GM19025 (cell line): ENCODE results near the gene STX12.
"Not testable (repeated sequence)": the region's sequence is repeated elsewhere in the genome, so short reads cannot be mapped to it uniquely, and the experiment has no call there.

Experiments used
- ATAC-seq: cut with Tn5 transposase; IDR thresholded peaks from one replicate; pipeline ENCODE4 v1.9.1; 2021; ENCODE audit warnings: mild to moderate bottlenecking, low read depth, moderate library complexity; ENCODE audit not compliant: unreplicated experiment

Gene STX12

GRCh38 chr1:27774654-27775053, 1.6 kb downstream of the STX12 start:
- no peak for ATAC-seq

DNA sequence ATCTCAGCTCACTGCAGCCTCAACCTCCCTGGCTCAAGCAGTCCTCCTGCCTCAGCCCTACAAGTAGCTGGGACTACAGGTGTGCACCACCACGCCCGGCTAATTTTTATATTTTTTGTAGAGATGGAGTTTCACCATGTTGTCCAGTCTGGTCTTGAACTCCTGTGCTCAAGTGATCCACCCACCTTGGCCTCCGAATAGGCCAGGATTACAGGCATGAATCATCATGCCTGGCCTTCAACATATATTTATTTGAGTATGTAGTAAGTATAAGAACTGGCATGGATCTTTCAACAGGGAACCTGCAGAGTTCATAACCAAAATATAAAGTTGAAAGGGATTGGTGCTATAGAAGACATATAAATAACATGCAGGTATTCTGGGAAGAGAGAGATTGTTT, 2.3 kb downstream of the STX12 start:
- not testable (repeated sequence) for ATAC-seq

DNA sequence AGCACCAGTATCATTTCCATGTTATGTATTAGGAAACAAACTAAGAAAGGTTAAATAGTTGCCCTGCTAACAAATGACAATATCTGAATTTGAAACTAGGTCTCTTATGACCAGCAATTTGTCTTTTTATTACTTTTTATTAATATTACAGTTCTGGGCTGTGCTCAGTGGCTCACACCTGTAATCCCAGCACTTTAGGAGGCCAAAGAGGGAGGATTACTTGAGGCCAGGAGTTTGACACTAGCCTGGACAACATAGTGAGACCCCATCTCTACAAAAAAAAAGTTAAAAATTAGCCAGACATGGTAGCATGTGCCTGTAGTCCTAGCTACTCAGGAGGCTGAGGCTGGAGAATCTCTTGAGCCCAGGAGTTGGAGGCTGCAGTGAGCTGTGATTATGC, 3.3 kb downstream of the STX12 start:
- ATAC-seq: not testable (repeated sequence)

- no peak for ATAC-seq
Measured at GRCh38 chr1:27778056-27778455, 5.0 kb downstream of the STX12 start.

DNA sequence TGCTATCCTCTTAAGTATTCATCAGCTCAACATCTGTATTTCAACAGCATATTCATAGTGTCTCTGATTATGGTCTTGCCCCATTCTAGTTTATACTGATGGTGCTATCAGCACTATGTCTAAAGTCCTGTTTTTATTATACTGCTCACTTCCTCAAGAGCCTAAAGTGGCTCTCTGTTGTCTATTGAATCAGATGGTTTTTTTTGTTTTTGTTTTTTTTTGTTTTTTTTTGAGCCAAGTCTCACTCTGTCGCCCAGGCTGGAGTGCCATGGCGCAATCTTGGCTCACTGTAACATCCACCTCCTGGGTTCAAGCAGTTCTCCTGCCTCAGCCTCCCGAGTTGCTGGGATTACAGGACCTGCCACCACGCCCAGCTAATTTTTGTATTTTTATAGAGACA, 6.1 kb downstream of the STX12 start:
- no peak for ATAC-seq

DNA sequence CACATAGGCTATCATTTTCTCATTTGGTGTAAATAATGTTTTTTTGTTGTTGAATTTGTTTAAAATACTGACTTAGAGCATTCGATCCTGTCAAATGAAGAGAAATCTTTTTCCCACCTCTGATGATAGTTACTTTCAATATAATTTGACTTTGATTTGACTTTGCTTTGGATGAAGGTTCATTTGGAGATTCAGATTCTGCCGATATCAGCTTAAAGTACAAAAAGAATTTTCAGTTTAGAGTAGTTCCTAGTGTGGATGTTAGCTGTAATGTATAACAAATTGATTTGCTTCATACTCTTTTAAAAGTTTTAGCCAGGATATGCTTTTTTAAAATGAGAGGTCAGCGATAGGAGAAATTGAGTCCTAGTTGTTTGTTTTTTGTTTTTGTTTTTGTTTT, 9.9 kb downstream of the STX12 start:
- ATAC-seq: no peak

GRCh38 chr1:27784700-27785099, 11.7 kb downstream of the STX12 start:
- no peak for ATAC-seq

DNA sequence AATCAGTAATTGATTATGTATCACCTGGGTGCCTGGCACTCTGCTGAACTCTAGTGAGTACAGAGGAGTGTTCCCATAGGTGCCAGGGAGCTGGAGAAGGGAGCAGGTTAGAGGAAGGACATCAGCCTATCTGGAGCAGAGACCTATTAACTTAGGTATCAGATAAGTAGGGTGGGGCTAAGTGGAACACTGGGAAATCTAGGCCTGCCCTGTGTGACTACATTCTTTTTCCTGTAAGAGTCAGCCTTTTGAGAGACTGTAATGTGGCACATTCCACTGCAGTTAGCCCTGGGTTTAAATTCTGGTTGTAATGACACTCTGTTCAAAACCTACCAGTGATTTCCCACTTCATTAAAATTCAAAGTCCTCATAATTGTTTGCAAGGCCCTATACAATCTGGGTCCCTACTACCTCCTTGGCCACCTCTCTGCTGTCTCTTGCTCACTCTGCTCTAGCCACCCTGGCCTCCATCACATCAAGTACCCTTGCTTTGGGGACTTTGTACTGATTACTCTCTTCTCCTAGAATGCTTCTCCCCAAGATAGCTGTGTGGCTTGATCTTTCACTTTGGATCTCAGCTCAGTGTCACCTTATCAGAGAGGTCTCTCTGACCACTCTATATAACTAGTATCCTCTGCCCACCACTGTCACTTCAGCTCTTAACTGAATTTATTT, 12.9 kb downstream of the STX12 start:
- ATAC-seq: no peak

DNA sequence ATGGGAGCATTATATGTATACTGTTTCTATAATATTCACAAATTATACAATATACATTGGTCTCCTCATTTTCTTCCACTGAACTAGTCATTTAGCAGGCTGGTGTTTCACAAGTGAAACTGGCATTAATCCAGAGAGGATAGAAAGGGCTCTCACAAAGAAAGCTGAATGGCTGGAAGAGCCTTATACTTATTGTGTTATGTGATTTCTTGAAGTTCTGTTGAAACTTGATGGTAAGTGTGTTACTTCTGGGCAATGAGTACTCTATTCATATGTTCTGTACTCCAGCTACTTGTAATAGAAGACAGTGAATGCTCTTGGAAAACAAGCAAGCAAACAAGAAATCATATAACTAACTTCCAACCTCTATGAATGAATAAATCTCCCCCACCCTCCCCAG, 14.9 kb downstream of the STX12 start:
- ATAC-seq: no peak

GRCh38 chr1:27789540-27790041, 16.6 kb downstream of the STX12 start:
- ATAC-seq: no peak

DNA sequence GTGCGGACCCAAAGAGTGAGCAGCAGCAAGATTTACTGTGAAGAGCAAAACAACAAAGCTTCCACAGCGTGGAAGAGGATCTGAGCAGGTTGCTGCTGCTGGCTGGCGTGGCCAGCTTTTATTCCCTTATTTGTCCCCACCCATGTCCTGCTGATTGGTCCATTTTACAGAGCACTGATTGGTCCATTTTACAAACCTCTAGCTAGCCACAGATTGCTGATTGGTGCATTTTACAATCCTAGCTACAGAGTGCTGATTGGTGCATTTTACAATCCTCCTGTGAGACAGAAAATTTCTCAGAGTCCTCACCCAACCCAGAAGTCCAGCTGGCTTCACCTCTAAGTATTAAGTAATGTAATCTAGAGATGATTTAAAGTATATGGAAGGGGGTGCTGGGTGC, 17.3 kb downstream of the STX12 start:
- not testable (repeated sequence) for ATAC-seq

GRCh38 chr1:27795601-27796000, 22.6 kb downstream of the STX12 start:
- ATAC-seq: no peak

GRCh38 chr1:27804791-27805190, 31.8 kb downstream of the STX12 start:
- ATAC-seq: no peak

- no peak for ATAC-seq
Measured at GRCh38 chr1:27806758-27807157, 33.7 kb downstream of the STX12 start.

DNA sequence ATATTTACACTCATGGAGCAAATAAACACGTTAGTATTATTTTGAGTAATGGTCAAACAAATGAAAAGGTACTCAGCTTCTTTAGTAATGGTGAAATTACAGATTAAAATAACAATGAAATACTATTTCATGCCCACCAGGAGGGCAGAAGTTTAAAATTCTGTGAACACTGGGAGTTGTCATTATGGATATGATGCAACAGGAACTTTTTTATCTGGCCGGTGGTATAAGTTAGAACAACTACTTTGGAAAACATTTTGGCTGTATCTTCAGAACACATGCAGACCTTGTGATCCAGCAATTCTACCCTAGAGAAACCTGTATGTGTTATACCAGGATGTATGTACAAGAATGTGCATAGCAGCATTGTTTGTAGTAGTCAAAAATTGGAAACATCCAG, 34.4 kb downstream of the STX12 start:
- ATAC-seq: no peak

GRCh38 chr1:27808131-27808530, 35.1 kb downstream of the STX12 start:
- ATAC-seq: not testable (repeated sequence)

DNA sequence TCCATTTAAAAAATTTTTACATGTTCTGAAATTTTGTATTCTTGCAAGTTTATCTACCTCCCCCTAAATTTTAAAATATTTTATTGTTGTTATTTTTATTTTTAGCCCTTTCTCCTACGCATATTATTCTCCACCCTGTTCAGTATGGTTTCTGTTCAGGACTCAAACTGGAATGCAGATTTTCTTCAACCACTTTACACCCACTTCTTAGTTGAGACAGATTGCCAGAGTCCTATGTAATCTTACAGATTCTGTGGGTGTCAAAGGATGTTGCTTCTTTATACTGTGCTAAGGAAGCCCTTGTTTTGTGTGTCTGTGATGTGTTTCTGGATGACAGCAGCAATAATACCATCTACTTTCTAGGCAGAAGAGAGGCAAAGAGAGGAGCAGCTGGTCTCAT, 36.9 kb downstream of the STX12 start:
- ATAC-seq: no peak

DNA sequence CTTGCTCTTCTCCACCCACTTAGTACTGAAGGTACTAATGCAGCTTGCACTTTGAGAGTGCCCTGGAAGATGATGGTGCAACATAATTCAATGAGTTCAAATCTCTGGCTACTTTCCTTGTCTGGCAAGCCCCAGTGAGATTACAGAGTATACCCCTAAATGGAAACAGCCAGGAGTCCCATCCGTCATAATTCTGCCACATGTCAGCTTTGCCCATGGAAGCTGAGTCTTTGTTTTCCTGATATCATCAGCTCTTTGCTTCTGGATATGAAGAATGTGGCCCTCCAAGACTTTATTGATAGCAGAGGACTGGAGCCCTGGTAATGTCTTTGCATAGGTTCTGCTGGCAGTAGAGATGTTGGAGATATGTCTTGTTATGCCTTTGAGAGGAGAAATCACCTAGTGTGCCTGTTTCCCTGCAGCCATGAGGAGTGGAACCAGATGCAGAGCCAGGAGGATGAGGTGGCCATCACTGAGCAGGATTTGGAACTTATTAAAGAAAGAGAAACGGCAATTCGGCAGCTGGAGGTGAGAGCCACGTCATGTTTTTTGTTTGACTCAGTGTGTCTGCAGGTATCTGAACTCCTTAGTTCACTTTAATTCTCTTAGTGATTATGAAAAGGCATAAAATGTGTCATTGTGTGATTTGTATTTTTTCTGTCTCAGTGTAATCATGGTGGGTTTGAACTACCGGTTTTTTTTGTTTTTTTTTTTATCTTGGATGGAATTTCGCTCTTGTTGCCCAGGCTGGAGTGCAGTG, 38.9 kb downstream of the STX12 start:
- no peak for ATAC-seq

DNA sequence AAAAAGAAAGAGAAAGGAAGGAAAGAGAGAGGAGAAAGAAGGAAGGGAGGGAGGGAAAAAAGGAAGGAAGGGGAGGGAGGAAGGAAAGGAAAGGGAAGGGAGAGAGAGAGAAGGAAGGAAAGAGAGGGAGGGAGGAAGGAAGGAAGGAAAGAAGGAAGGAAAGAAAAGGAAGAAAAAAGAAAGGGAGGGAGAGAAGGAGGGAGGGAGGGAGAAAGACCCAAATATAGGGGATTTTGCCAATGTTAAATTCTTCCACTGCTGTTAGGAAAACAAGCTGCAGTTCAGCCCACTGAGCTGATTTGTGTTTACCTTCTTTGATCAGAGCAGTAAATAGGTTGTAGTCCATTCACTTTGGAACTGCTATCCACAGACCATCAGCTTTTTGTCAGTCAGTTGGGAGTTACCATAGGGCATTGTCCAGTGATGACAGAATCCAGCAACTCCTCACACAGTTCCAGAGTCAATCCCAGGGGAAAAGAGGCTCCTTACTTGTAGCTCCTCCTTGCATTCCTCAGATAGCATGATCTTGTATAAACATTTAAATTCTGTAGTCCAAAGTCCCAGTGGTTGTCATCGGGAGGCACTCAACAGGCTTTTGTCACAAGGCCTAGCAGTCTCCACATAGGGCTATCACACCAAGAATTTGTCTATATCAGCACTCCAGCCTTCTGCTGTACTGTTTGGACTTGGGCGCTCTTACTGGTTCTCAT, 44.1 kb downstream of the STX12 start:
- no peak for ATAC-seq

DNA sequence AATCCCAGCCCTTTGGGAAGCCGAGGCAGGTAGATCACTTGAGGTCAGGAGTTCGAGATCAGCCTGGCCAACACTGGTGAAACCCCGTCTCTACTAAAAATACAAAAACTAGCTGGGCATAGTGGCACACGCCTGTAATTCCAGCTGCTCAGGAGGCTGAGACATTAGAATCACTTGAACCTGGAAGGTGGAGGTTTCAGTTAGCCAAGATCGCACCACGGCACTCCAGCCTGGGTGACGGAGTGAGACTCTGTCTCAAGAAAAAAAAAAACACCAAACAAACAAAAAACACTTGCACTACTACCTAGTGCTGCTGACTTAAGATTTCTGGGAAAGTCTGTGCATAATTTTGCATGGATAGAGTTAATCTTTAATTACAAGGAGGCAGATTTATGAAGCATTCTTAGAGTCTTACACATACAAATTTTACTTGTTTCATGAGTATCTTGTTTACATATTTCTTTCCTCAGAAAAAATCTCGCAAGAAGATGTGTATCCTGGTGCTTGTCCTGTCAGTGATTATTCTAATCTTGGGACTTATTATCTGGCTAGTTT, 48.8 kb downstream of the STX12 start:
- no peak for ATAC-seq

DNA sequence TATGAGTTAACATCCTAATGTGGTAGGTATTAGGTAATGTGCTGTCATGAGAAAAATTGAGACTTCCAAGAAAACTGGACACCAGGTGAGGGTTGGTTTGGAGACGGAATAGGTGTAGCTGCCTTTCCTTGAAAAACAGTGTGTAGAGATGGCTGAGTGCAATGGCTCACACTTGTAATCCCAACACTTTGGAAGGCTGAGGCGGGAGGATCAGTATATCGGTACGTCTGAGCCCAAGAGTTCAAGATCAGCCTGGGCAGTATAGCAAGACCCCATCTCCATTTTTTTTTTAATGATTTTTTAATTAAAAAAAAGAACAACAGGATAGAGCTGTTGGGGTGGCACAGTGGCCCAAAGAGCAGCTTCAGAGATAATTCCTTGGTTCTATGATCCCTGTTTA, 50.8 kb downstream of the STX12 start:
- no peak for ATAC-seq
